Activated CD8-positive, alpha-beta T cell treated with anti-CD3 and anti-CD28 coated beads for 36 hours (primary cell): ENCODE measurements around the gene CAMTA1. TPM values are rescaled to one million over a fixed set of nuclear protein-coding genes. Genes with fewer than 3 reads are reported as not detected.

ENCODE experiments used
- ATAC-seq: fragments of 200-7000 bp; cut with Tn5 transposase; one replicate; pipeline ENCODE4 v1.10.0; 2021; ENCODE audit warnings: mild to moderate bottlenecking, moderate library complexity
- CTCF ChIA-PET: fragments of 350-600 bp; sonication (Branson Sonifier 250); formaldehyde crosslinking; loops from one replicate; lab custom pipeline; 2021; ENCODE audit warnings: antibody characterized with exemption; lab: Charles Lee
- POLR2A ChIA-PET: fragments of 350-600 bp; sonication (Branson Sonifier 250); formaldehyde crosslinking; loops from one replicate; lab custom pipeline; 2021; ENCODE audit warnings: antibody characterized with exemption; lab: Charles Lee
- DNase-seq: peaks from one replicate; pipeline ENCODE4 v3.0.0-alpha.2; 2020
- H3K27ac Mint-ChIP-seq: one replicate; pipeline ENCODE4 v1.8.0; 2021; ENCODE audit warnings: mild to moderate bottlenecking, mixed read lengths
- H3K27me3 Mint-ChIP-seq: one replicate; pipeline ENCODE4 v1.8.0; 2021; ENCODE audit warnings: mixed read lengths
- H3K36me3 Mint-ChIP-seq: one replicate; pipeline ENCODE4 v1.8.0; 2021; ENCODE audit warnings: low read depth, mixed read lengths
- H3K4me1 Mint-ChIP-seq: one replicate; pipeline ENCODE4 v1.8.0; 2021; ENCODE audit warnings: low read depth, mixed read lengths
- H3K4me3 Mint-ChIP-seq: one replicate; pipeline ENCODE4 v1.8.0; 2021; ENCODE audit warnings: mild to moderate bottlenecking, moderate library complexity, mixed read lengths
- H3K9me3 Mint-ChIP-seq: one replicate; pipeline ENCODE4 v1.8.0; 2021; ENCODE audit warnings: mixed read lengths
- intact Hi-C: fragments of 100-400 bp; cut with micrococcal nuclease; formaldehyde crosslinking; loops from one replicate; pipeline ENCODE4 v1.10.0; 2022
- total RNA-seq, 2 experiments: library from RNA; stranded (reverse); gene quantifications; one replicate each; pipeline ENCODE4 v1.2.3, GENCODE V29; 2021
- TF ChIP-seq, protein P1 (sequence below): fragments of 200-600 bp; IDR thresholded peaks from one replicate; pipeline ENCODE4 v1.8.0; 2022; ENCODE audit warnings: antibody characterized with exemption, mild to moderate bottlenecking

CAMTA1 gene
- total RNA-seq, 2 experiments from 2014 or later, result 67.7 to 70.9 TPM

- no peak for DNase-seq
- no peaks in the 10 kb centered on the region for H3K9me3 Mint-ChIP-seq
- H3K36me3 Mint-ChIP-seq, result no peaks in the 10 kb centered on the region
- POLR2A ChIA-PET, result no interaction called here
- H3K27me3 Mint-ChIP-seq, result peaks cover 12% of the 10 kb centered on the region
- intact Hi-C loops, result no loop called here
- no peak for ATAC-seq
- H3K4me1 Mint-ChIP-seq, result no peaks in the 10 kb centered on the region
- CTCF ChIA-PET, result interaction anchor here (1.0 kb wide), 1 partner anchor 84 kb away, joined by 3 read pairs; no protein-coding TSS in a partner anchor
- no peak overlapping the region for H3K27ac Mint-ChIP-seq
- H3K4me3 Mint-ChIP-seq, result no peak overlapping the region
- TF ChIP-seq, protein P1, sequence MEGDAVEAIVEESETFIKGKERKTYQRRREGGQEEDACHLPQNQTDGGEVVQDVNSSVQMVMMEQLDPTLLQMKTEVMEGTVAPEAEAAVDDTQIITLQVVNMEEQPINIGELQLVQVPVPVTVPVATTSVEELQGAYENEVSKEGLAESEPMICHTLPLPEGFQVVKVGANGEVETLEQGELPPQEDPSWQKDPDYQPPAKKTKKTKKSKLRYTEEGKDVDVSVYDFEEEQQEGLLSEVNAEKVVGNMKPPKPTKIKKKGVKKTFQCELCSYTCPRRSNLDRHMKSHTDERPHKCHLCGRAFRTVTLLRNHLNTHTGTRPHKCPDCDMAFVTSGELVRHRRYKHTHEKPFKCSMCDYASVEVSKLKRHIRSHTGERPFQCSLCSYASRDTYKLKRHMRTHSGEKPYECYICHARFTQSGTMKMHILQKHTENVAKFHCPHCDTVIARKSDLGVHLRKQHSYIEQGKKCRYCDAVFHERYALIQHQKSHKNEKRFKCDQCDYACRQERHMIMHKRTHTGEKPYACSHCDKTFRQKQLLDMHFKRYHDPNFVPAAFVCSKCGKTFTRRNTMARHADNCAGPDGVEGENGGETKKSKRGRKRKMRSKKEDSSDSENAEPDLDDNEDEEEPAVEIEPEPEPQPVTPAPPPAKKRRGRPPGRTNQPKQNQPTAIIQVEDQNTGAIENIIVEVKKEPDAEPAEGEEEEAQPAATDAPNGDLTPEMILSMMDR, result no peak
Measured at GRCh38 chr1:7261490-7261889, 476.2 kb downstream of the CAMTA1 start.

GRCh38 chr1:7262611-7263010, 477.4 kb downstream of the CAMTA1 start:
- Mint-ChIP-seq H3K36me3 (no peaks in the 10 kb centered on the region), H3K27me3 (peaks cover 12% of the 10 kb centered on the region), H3K4me3 (no peak overlapping the region), H3K4me1 (no peaks in the 10 kb centered on the region), H3K9me3 (no peaks in the 10 kb centered on the region), H3K27ac (no peak overlapping the region)
- TF ChIP-seq, protein P1, result no peak
- ATAC-seq (no peak), DNase-seq (no peak)
- POLR2A ChIA-PET, result no interaction called here
- intact Hi-C loops, result no loop called here
- CTCF ChIA-PET, result no interaction called here

DNA sequence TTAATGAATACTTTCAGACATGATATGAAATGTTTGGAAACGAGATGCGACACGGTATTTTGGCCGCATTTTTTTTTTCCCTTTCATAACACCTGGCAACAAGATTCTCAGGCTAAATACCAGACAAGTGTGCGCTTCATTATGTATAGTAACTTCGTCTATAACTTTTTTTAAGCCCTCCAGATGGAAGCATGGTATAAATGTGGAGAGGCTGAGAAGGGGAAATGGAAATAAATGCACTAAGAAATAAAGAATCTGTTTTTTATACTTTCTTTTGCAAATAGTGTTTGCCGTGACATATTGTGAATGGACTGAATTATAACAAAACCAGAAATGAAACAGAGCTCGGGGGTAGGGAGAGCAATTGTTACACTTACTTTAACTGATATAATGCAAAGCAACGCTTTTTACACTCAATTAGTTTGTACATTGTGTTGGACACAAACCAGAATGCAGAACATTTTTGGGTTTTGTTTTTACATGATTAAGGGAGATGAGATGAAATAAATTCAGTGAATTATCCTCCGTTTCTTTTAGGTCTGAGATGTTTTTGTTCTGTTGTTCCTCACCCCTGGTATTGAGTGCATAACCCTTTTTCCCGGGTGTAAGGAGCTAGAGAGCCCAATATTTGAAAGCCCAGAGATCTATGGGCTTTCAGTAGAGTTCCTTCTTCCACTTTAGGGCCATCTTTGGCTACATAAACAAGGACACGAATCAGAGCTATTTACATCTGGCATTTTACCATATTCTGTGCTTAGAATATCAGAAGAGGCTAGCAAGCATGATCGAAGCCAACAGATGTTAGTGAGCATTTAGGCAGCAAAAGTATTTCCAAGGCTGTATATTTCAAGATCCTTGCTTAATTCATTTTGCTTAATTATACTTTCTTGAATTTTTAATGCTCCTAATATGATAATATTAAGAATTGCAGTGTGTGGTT, 478.0 kb downstream of the CAMTA1 start:
- DNase-seq, result no peak
- TF ChIP-seq, protein P1, result no peak
- Mint-ChIP-seq H3K36me3 (no peaks in the 10 kb centered on the region), H3K27ac (no peak overlapping the region), H3K9me3 (peaks cover 5% of the 10 kb centered on the region), H3K4me3 (no peak overlapping the region), H3K4me1 (no peaks in the 10 kb centered on the region), H3K27me3 (peaks cover 12% of the 10 kb centered on the region)
- ChIA-PET CTCF (no interaction called here), POLR2A (no interaction called here)
- intact Hi-C loops, result no loop called here
- no peak for ATAC-seq

DNA sequence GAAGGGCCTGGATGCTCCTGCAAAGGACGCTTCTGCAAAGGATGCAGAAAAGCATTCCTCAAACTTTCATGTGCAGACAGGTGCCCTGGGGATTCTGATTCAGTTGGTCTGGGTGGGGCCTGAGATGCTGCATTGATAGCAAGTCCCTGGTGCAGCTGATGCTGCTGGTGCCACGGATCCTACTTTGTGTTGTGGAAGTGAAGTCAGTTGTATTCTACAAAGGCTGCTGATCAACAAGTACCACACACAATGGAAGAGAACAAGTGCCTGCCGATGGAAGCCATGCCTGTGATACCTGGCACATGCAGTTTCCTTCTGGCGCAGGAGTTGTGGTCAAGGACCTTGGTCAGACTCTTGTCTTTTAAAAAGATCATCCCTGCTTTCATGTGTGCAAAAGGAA, 478.8 kb downstream of the CAMTA1 start:
- Mint-ChIP-seq H3K27me3 (peaks cover 15% of the 10 kb centered on the region), H3K4me1 (no peaks in the 10 kb centered on the region), H3K9me3 (peaks cover 10% of the 10 kb centered on the region), H3K4me3 (no peak overlapping the region), H3K36me3 (peaks cover 1% of the 10 kb centered on the region), H3K27ac (no peak overlapping the region)
- ChIA-PET CTCF (no interaction called here), POLR2A (no interaction called here)
- intact Hi-C loops, result no loop called here
- TF ChIP-seq, protein P1, result no peak
- DNase-seq, result no peak
- ATAC-seq, result no peak

DNA sequence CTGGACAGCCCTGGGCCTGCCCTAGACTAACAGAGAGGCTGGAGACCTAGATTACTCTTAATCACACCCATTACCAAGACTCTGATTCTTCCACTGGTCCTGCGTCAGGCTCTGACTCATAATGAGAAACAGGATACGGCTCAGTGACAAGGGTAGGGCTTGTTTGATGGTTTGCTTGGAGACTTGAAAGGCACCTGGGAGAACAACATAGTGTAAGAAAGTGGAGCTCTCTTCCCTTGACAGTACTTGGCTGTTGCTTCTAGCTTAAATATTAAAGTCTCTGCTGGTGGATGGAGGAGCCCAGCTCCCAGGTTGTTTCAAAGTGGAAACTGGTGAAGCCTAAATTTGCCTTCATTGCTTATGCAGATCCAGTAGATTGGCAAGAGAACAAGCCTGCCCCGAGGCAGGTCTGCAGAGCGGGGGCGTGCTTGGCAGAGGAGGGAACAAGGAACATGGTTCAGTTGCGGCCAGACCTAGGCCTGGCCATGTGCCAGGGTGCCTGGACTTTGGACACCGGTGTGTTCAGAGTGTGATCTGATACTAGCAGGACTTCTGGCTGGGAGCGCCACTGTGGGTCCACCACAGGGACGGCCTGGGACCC, 480.6 kb downstream of the CAMTA1 start:
- Mint-ChIP-seq H3K4me1 (no peaks in the 10 kb centered on the region), H3K27me3 (peaks cover 18% of the 10 kb centered on the region), H3K27ac (no peak overlapping the region), H3K4me3 (no peak overlapping the region), H3K9me3 (peaks cover 17% of the 10 kb centered on the region), H3K36me3 (peaks cover 1% of the 10 kb centered on the region)
- ATAC-seq, result no peak
- ChIA-PET POLR2A (no interaction called here), CTCF (no interaction called here)
- intact Hi-C loops, result no loop called here
- TF ChIP-seq, protein P1, result no peak
- DNase-seq, result no peak
